ENCODE results near the gene FCN1.

FCN1 gene

GRCh38 chr9:134879664-134880483 is 37.8 kb downstream of the FCN1 start:
- DNase-seq: no peak

DNA sequence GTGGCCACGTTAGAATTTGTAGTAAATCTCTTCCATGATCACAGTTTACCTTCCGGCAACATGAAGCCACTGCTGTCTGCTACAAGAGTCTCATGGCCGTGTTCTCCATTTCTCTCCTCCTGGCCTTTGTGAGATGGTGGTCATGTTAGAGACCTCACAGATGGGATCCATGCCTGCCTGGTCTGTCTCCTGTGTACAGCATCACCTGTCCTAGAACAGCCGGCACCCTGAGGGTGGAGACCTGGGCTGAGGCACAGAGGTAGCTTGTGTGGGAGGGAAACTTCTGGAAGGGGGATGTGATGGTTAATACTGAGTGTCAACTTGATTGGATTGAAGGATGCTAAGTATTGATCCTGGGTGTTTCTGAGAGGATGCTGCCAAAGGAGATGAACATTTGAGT is 40.2 kb downstream of the FCN1 start:
- no peak for DNase-seq

DNA sequence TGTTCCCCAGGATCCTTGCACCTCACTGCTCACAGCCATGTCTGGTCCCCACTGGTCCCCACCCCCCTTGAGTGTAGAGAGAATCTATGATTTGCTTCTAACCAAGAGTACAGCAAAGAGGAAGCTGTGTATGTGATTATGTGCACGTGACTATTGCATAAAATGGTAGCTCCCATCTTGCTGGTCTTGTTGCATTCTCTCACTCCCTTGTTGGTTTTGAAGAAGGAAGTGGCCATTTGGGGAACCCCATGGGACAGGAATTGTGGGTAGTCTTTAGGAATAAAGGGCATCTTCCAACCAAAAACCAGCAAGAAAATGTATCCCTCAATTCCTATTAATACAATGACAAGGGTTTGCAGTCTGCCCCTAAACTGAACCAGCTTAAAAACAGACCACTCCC is 42.3 kb downstream of the FCN1 start:
- DNase-seq: no peak

GRCh38 chr9:134872482-134873231 is 45.1 kb downstream of the FCN1 start:
- no peak for DNase-seq

GRCh38 chr9:134871697-134872340 is 45.9 kb downstream of the FCN1 start:
- no peak for DNase-seq

DNA sequence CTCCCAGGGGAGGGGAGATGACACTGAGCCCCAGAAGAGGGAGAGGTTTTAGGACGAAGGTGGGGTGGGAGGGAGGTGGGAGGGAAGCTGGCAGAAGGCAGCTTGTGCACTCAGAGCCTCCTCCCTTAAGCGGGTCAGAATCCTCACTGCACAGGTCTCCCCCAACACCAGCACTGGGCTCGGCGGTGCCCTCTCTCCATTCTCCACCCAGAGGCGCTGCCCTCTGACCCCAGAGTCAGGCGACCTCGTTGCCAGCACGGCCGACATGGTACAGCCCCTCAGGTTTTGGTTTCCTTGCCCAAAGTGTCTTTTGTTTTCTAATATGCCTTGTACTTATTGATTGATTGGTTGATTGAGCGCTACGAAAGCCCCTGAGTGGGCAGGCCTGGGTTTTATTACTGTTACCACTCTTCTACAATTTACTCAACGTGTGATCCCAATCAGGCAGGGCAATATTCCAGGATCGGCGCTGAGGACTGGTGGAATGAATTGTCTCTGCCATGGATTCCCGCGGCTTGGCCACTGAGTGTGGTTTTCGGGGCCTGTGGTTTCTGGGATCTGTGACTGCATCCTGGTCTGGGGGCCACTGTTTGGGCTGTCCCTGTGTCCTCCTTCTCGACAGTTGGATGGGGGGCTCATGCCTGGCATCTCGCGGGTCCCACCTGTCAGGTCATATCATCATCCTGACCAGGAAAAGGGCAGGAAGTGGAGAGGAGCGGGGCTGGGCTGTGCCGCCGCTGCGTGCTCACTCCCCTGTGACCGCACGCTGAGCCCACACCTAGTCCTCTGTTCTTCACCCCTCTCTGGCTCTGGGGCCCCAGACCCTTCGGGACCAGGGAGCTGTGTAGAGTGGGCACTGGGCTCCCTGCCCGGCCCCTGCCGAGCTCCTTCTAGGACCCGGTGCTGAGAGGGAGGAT is 46.7 kb downstream of the FCN1 start:
- DNase-seq: no peak

DNA sequence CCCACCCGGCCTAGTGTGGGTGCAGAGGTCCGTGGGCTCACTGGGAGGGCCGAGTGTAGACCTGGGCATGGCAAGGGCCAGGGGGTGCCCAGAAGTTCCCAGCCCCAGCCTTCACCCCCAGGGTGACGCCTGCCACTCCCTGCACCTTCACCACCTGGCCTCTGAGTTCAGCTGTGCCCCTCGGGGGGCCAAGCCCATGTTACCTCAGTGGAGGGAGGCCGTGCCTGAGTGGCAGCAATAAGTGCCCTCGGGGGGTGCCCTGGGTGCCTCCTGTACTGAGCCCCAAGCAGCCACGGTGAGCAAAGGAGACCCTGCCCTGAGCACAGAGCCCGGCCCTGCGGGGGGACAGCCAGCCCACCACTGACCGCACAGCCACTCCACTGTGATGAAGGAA is 47.4 kb downstream of the FCN1 start:
- DNase-seq: no peak

GRCh38 chr9:134869554-134870300 is 48.0 kb downstream of the FCN1 start:
- no peak for DNase-seq

GRCh38 chr9:134868751-134869553 is 48.8 kb downstream of the FCN1 start:
- no peak for DNase-seq

GRCh38 chr9:134867917-134868750 is 49.6 kb downstream of the FCN1 start:
- no peak for DNase-seq

- no peak for DNase-seq
Observed at GRCh38 chr9:134864821-134865190, 52.9 kb downstream of the FCN1 start.

DNA sequence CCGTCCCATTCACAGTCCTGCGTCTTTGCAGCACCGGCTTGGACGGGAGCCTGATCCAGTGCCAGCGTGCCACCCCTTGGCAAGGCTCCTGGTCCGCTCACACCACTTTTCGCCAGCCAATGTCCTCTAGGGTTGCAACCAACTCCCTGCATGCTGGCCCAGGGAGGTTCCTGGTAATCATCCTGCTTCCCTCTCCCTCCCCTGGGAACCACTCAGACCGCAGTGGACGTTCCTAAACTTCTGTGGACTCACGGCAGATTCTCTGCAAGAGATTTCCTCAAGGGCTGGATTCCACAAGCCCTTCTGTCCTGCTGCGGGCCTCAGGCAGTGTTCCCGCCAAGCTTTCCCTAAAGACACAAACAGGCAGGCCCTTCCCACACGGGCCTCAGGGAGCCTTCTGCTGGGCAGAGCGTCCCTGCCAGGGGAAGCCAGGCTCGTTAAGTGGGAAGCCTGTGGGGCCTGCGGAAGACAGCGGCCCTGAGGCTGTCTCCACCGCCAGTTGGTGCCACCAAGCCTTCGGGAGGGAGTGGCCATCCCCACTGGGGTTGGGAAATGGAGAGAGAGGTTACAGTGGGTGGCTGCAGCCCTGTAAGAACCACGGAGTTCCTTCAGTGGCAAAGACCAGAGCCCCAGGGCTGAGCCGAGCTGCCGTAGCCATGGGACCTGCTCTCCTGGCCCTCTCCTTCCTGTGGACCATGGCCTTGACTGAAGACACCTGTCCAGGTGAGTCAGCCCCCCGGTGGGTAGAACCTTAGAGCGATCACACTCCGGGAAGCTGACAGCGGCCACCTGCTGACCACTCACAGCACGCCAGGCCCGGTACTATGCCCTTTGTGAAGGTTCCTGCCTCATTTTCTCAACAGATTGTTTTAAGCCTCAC is 53.5 kb downstream of the FCN1 start:
- peak in 28 of 58 donors; percentile 5 to 82 (median 23) for DNase-seq

- DNase-seq: no peak
Observed at GRCh38 chr9:134863306-134863902, 54.3 kb downstream of the FCN1 start.

DNA sequence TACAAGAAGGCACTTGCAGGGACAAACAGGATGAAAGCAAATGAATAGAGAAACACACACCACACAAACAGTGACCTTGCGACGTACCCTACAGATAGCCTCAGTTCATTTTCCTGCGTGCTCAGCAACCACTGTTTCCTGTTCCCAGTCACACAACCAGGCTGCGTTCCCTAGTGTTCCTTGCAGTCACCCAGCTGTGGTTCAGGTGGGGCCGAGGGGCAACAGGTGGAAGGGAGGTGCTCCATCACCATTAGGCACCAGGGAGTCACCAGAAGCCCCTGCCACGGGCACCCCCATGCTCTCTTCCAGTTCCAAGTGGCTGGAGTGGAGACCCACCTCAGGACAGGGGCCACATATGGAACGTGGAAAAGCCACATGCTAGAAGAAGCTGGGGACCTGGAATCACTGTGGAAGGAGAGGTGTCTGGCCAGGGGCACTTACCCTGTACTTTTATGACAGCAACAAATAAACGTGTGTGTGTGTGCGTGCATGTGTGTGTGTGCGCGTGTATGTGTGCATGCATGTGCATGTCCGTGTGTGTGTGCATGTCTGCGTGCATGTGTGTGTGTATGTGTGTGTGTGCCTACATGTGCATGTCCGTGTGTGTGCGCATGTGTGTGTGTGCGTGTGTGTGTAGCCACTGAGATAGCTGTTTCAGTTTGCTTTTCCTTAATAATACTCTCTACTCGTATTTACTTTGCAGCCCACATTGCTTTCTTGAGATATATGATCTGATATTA is 55.9 kb downstream of the FCN1 start:
- no peak for DNase-seq

GRCh38 chr9:134860510-134860909 is 57.2 kb downstream of the FCN1 start:
- no peak for DNase-seq
